Motor neuron (in vitro differentiated cells): ENCODE measurements around the gene NRF1. TPM values are rescaled to one million over a fixed set of nuclear protein-coding genes. Genes with fewer than 3 reads are reported as not detected.

Source experiments
- ATAC-seq, 8 experiments: fragments of 200-7000 bp; cut with Tn5 transposase; replicated peaks in 6 of 8; 2 replicates each; pipeline ENCODE4 v1.8.0; 2021; ENCODE audit warnings: mild to moderate bottlenecking in 8 of 8, moderate library complexity in 8 of 8
- H3K27ac ChIP-seq, 2 donors: fragments of 250-450 bp; sonication (Bioruptor Pico); 2 replicates each; pipeline ENCODE4 v1.9.0; 2021; ENCODE audit warnings: antibody characterized with exemption in 2 of 2, mild to moderate bottlenecking in 2 of 2, moderate library complexity in 1 of 2
- H3K4me1 ChIP-seq, 2 donors: fragments of 250-450 bp; sonication (Bioruptor Pico); replicated peaks in 1 of 2; 2 replicates each; pipeline ENCODE4 v1.6.1; 2021; ENCODE audit warnings: antibody characterized with exemption in 2 of 2, mild to moderate bottlenecking in 2 of 2, moderate library complexity in 1 of 2
- H3K4me3 ChIP-seq, 5 donors: fragments of 250-450 bp; sonication (Bioruptor Pico); 2 replicates each; pipeline ENCODE4 v1.9.0; 2021; ENCODE audit warnings: antibody characterized with exemption in 5 of 5, mild to moderate bottlenecking in 5 of 5, moderate library complexity in 4 of 5
- WGBS, 10 experiments: fragments of 450-650 bp; shearing (Covaris generic); methylation state at CpG; one replicate each; pipeline ENCODE4 v1.0.0; 2022; 5-methylcytosine and 5-hydroxymethylcytosine counted together
- in situ Hi-C, 9 experiments: fragments of 400-800 bp; cut with MboI; loops; one replicate each; pipeline ENCODE4 v1.15.0; 2021; ENCODE audit warnings: low sequenced_read_pairs in 9 of 9, low pct_unique_long_range_greater_than_20kb in 2 of 9; ENCODE audit not compliant: unreplicated experiment in 9 of 9
- total RNA-seq, 8 experiments: library from RNA; unstranded; fragments of 300-600 nt; gene quantifications; 2 replicates each; pipeline versions ENCODE4 v1.2.3 to v1.2.4, GENCODE V29; 2022

NRF1 gene
- total RNA-seq, 8 experiments from 2014 or later = 7.1 to 24.4 (median 11.5) TPM

- no peak overlapping the region for H3K27ac ChIP-seq
- H3K4me3 ChIP-seq = no peak overlapping the region
- H3K4me1 ChIP-seq = peaks cover 5 to 13% of the 10 kb centered on the region in 2 donors
- no peak for ATAC-seq
- in situ Hi-C loops = no loop called here
- 79 to 100% (median 85%) methylated on average over 1 to 8 of the region's 10 CpGs; no CpG with 5 or more reads in 1 of the 10 experiments for WGBS, 10 experiments
These were observed 129.3 kb downstream of the NRF1 start for GRCh38 chr7:129740574-129741410.

- Histone ChIP-seq H3K4me1 (peaks cover 5 to 13% of the 10 kb centered on the region in 2 donors), H3K27ac (no peak overlapping the region), H3K4me3 (no peak overlapping the region)
- in situ Hi-C loops = no loop called here
- peak in 3 of 8 experiments; percentile 33 to 58 (median 55) for ATAC-seq
- WGBS, 10 experiments = 11 to 94% (median 42%) methylated on average over 1 to 2 of the region's 2 CpGs; no CpG with 5 or more reads in 2 of the 10 experiments
These were observed 130.3 kb downstream of the NRF1 start for GRCh38 chr7:129741743-129742213.

GRCh38 chr7:129742256-129742655 lies 130.7 kb downstream of the NRF1 start:
- WGBS, 10 experiments = 67 to 100% (median 82%) methylated on average over 1 to 5 of the region's 5 CpGs; no CpG with 5 or more reads in 2 of the 10 experiments
- Histone ChIP-seq H3K4me1 (peaks cover 5 to 13% of the 10 kb centered on the region in 2 donors), H3K27ac (no peak overlapping the region), H3K4me3 (no peak overlapping the region)
- in situ Hi-C loops = no loop called here
- ATAC-seq = no peak

- ATAC-seq = no peak
- WGBS, 10 experiments = 79 to 100% (median 97%) methylated on average over 1 to 4 of the region's 4 CpGs; no CpG with 5 or more reads in 1 of the 10 experiments
These were observed 135.5 kb downstream of the NRF1 start for GRCh38 chr7:129746857-129747529.

GRCh38 chr7:129748356-129749109 lies 137.0 kb downstream of the NRF1 start:
- Histone ChIP-seq H3K27ac (no peak overlapping the region), H3K4me1 (no peaks in the 10 kb centered on the region), H3K4me3 (no peak overlapping the region)
- peak in 3 of 8 experiments; percentile 93 to 97 (median 96) for ATAC-seq
- in situ Hi-C loops = no loop called here
- WGBS, 10 experiments = 20 to 100% (median 89%) methylated on average over 1 to 4 of the region's 4 CpGs

More at GRCh38 chr7:129746857-129747529, 135.5 kb downstream of the NRF1 start:
- Histone ChIP-seq H3K4me3 (no peak overlapping the region), H3K27ac (no peak overlapping the region), H3K4me1 (peaks cover 0 to 2% of the 10 kb centered on the region in 2 donors)
- in situ Hi-C loops = no loop called here

- in situ Hi-C loops = no loop called here
- no peaks in the 10 kb centered on the region for H3K4me1 ChIP-seq
- no peak for ATAC-seq
- no peak overlapping the region for H3K27ac ChIP-seq
- no peak overlapping the region for H3K4me3 ChIP-seq
- WGBS, 10 experiments = 80 to 100% (median 94%) methylated on average over 1 to 6 of the region's 7 CpGs; no CpG with 5 or more reads in 3 of the 10 experiments
These were observed 138.6 kb downstream of the NRF1 start for GRCh38 chr7:129750091-129750490.

- in situ Hi-C loops = no loop called here
- Histone ChIP-seq H3K27ac (no peak overlapping the region), H3K4me1 (no peaks in the 10 kb centered on the region), H3K4me3 (no peak overlapping the region)
- WGBS, 10 experiments = 33 to 100% (median 100%) methylated on average over 1 to 2 of the region's 3 CpGs; no CpG with 5 or more reads in 3 of the 10 experiments
- ATAC-seq = peak in 1 of 8 experiments; percentile 35
These were observed 139.0 kb downstream of the NRF1 start for GRCh38 chr7:129750501-129750900.

- no peak for ATAC-seq
- in situ Hi-C loops = no loop called here
- Histone ChIP-seq H3K4me3 (no peak overlapping the region), H3K4me1 (no peaks in the 10 kb centered on the region), H3K27ac (no peak overlapping the region)
- 80 to 100% (median 92%) methylated on average over 1 of the region's 1 CpG; no CpG with 5 or more reads in 6 of the 10 experiments for WGBS, 10 experiments
These were observed 140.4 kb downstream of the NRF1 start for GRCh38 chr7:129751916-129752315.

GRCh38 chr7:129752760-129753159 lies 141.2 kb downstream of the NRF1 start:
- Histone ChIP-seq H3K4me1 (no peaks in the 10 kb centered on the region), H3K4me3 (no peak overlapping the region), H3K27ac (no peak overlapping the region)
- in situ Hi-C loops = no loop called here
- 72 to 100% (median 97%) methylated on average over 1 to 5 of the region's 6 CpGs; no CpG with 5 or more reads in 2 of the 10 experiments for WGBS, 10 experiments
- no peak for ATAC-seq

GRCh38 chr7:129754406-129754805 lies 142.9 kb downstream of the NRF1 start:
- ATAC-seq = no peak
- WGBS, 10 experiments = 86 to 100% (median 100%) methylated on average over 1 to 2 of the region's 2 CpGs; no CpG with 5 or more reads in 4 of the 10 experiments

GRCh38 chr7:129757991-129758390 lies 146.5 kb downstream of the NRF1 start:
- Histone ChIP-seq H3K4me1 (no peaks in the 10 kb centered on the region), H3K27ac (no peak overlapping the region), H3K4me3 (no peak overlapping the region)
- WGBS, 10 experiments = 17 to 100% (median 89%) methylated on average over 1 to 3 of the region's 5 CpGs; no CpG with 5 or more reads in 3 of the 10 experiments
- in situ Hi-C loops = no loop called here
- ATAC-seq = no peak

More at GRCh38 chr7:129754406-129754805, 142.9 kb downstream of the NRF1 start:
- Histone ChIP-seq H3K4me1 (no peaks in the 10 kb centered on the region), H3K27ac (no peak overlapping the region), H3K4me3 (no peak overlapping the region)
- in situ Hi-C loops = no loop called here

GRCh38 chr7:129762387-129762969 lies 151.0 kb downstream of the NRF1 start:
- ATAC-seq = no peak
- WGBS, 10 experiments = 60 to 100% (median 100%) methylated on average over 1 to 9 of the region's 52 CpGs; no CpG with 5 or more reads in 3 of the 10 experiments
- H3K4me1 ChIP-seq = no peaks in the 10 kb centered on the region
- H3K4me3 ChIP-seq = no peak overlapping the region
- in situ Hi-C loops = no loop called here
- H3K27ac ChIP-seq = no peak overlapping the region
